ENCODE data around the gene PDIA4.

DNA sequence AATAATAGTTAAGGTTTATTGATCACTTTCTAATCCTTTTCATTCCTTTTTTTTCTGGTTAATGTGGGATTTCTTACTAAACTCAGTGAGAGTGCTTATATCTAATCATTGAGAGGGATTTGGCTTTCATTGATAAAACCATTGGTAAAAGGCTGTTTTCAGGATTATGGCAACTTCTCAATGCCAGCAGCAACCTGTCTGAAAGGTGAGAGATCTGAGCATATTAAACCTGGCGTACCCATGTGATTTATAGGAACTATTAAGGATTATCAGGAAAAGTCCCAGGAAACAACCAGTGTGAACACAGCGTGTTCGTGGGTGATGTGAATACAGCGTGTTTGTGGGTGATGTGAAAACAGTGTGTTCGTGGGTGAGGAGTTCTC, 65.9 kb downstream of the PDIA4 start:
- TF ChIP-seq, protein P1, sequence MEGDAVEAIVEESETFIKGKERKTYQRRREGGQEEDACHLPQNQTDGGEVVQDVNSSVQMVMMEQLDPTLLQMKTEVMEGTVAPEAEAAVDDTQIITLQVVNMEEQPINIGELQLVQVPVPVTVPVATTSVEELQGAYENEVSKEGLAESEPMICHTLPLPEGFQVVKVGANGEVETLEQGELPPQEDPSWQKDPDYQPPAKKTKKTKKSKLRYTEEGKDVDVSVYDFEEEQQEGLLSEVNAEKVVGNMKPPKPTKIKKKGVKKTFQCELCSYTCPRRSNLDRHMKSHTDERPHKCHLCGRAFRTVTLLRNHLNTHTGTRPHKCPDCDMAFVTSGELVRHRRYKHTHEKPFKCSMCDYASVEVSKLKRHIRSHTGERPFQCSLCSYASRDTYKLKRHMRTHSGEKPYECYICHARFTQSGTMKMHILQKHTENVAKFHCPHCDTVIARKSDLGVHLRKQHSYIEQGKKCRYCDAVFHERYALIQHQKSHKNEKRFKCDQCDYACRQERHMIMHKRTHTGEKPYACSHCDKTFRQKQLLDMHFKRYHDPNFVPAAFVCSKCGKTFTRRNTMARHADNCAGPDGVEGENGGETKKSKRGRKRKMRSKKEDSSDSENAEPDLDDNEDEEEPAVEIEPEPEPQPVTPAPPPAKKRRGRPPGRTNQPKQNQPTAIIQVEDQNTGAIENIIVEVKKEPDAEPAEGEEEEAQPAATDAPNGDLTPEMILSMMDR (IDR thresholded peaks at IDR 0.05): no peak
- no peak for TF ChIP-seq NFE2L1 (CRISPR knock-in tag; IDR thresholded peaks at IDR 0.05)
- TF ChIP-seq, protein P2, sequence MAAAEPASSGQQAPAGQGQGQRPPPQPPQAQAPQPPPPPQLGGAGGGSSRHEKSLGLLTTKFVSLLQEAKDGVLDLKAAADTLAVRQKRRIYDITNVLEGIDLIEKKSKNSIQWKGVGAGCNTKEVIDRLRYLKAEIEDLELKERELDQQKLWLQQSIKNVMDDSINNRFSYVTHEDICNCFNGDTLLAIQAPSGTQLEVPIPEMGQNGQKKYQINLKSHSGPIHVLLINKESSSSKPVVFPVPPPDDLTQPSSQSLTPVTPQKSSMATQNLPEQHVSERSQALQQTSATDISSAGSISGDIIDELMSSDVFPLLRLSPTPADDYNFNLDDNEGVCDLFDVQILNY (CRISPR knock-in tag; IDR thresholded peaks at IDR 0.05): no peak
- TF ChIP-seq NR2C2 (CRISPR knock-in tag; IDR thresholded peaks at IDR 0.05): no peak
- TF ChIP-seq CREB1 (CRISPR knock-in tag; IDR thresholded peaks at IDR 0.05): no peak
- TF ChIP-seq NR1H2 (CRISPR knock-in tag; IDR thresholded peaks at IDR 0.05): no peak
- no peak for TF ChIP-seq CBFB (CRISPR knock-in tag; IDR thresholded peaks at IDR 0.05; ENCODE audit: low read depth)
- no peak for TF ChIP-seq TEAD4 (CRISPR knock-in tag; IDR thresholded peaks at IDR 0.05)
- TF ChIP-seq, protein P3, sequence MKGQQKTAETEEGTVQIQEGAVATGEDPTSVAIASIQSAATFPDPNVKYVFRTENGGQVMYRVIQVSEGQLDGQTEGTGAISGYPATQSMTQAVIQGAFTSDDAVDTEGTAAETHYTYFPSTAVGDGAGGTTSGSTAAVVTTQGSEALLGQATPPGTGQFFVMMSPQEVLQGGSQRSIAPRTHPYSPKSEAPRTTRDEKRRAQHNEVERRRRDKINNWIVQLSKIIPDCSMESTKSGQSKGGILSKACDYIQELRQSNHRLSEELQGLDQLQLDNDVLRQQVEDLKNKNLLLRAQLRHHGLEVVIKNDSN (CRISPR knock-in tag; IDR thresholded peaks at IDR 0.05): no peak
- TF ChIP-seq, protein P4, sequence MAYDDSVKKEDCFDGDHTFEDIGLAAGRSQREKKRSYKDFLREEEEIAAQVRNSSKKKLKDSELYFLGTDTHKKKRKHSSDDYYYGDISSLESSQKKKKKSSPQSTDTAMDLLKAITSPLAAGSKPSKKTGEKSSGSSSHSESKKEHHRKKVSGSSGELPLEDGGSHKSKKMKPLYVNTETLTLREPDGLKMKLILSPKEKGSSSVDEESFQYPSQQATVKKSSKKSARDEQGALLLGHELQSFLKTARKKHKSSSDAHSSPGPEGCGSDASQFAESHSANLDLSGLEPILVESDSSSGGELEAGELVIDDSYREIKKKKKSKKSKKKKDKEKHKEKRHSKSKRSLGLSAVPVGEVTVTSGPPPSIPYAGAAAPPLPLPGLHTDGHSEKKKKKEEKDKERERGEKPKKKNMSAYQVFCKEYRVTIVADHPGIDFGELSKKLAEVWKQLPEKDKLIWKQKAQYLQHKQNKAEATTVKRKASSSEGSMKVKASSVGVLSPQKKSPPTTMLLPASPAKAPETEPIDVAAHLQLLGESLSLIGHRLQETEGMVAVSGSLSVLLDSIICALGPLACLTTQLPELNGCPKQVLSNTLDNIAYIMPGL (CRISPR knock-in tag; IDR thresholded peaks at IDR 0.05): no peak
